Uterus (tissue), 4 donors: ENCODE measurements around the gene ARSG. TPM values are rescaled to one million over a fixed set of nuclear protein-coding genes. Genes with fewer than 3 reads are reported as not detected.
"Not testable (repeated sequence)": the region's sequence is repeated elsewhere in the genome, so short reads cannot be mapped to it uniquely, and the experiment has no call there.

Source experiments
- DNase-seq, 2 donors: peaks; one replicate each; pipeline ENCODE4 v3.0.0-alpha.2; 2019 to 2020
- H3K27ac ChIP-seq, 2 donors: fragments of 200-600 bp; sonication (generic); 1 replicate in 1 of 2; 2 replicates in 1 of 2; pipeline ENCODE4 v1.5.1; 2016 to 2018
- H3K27me3 ChIP-seq, 2 donors: fragments of 200-600 bp; sonication (generic); one replicate each; pipeline ENCODE4 v1.5.1; 2018 to 2019; ENCODE audit warnings: control low read depth in 1 of 2
- H3K36me3 ChIP-seq, 2 donors: fragments of 200-600 bp; sonication (generic); one replicate each; pipeline ENCODE4 v1.5.1; 2019; ENCODE audit warnings: control low read depth in 1 of 2
- H3K4me1 ChIP-seq, 2 donors: fragments of 200-600 bp; sonication (generic); one replicate each; pipeline ENCODE4 v1.5.1; 2018 to 2019; ENCODE audit warnings: control low read depth in 1 of 2
- H3K4me3 ChIP-seq, 2 donors: fragments of 200-600 bp; sonication (generic); 1 replicate in 1 of 2; 2 replicates in 1 of 2; pipeline ENCODE4 v1.5.1; 2018 to 2019; ENCODE audit warnings: mild to moderate bottlenecking in 1 of 2
- H3K9me3 ChIP-seq, 2 donors: fragments of 200-600 bp; sonication (generic); one replicate each; pipeline ENCODE4 v1.5.1; 2019; ENCODE audit warnings: control low read depth in 1 of 2
- CTCF ChIP-seq, 4 experiments: fragments of 200-600 bp in 2 of 4; fragments of 450-650 bp in 2 of 4; sonication (generic) in 2 of 4; IDR thresholded peaks; one replicate each; pipeline ENCODE4 v1.5.1; 2016 to 2019; ENCODE audit warnings: antibody characterized with exemption in 4 of 4, mild to moderate bottlenecking in 2 of 4, moderate library complexity in 1 of 4
- POLR2A ChIP-seq, 2 donors: fragments of 450-650 bp; IDR thresholded peaks; one replicate each; pipeline ENCODE4 v1.6.1; 2016; ENCODE audit warnings: antibody characterized with exemption in 2 of 2, mild to moderate bottlenecking in 1 of 2, moderate library complexity in 1 of 2
- intact Hi-C: fragments of 100-400 bp; cut with DNase I; formaldehyde crosslinking; loops from one replicate; pipeline ENCODE4 v1.15.1; 2023; ENCODE audit warnings: low total_unique reads
- total RNA-seq, 4 donors: library from RNA; depleted of rRNA in 3 of 4; stranded (reverse); fragments of >200 nt in 3 of 4; gene quantifications; one replicate each; pipeline versions ENCODE4 v1.1.0 to v1.2.4, GENCODE V29; 2014 to 2023
- donor health status: DM: yes; HTN: yes; CAD: no.

Gene ARSG
- total RNA-seq, 4 donors from 2014 or later: 0.59 to 6.4 (median 5.7) TPM

- DNase-seq: no peak
- Histone ChIP-seq H3K27me3 (no peaks in the 10 kb centered on the region), H3K27ac (no peak overlapping the region), H3K4me3 (no peak overlapping the region), H3K9me3 (no peaks in the 10 kb centered on the region), H3K36me3 (no peaks in the 10 kb centered on the region), H3K4me1 (peaks cover 0 to 6% of the 10 kb centered on the region in 2 donors)
- TF ChIP-seq POLR2A (IDR thresholded peaks at IDR 0.05): no peak
- no peak for TF ChIP-seq CTCF (IDR thresholded peaks at IDR 0.05)
- intact Hi-C loops: no loop called here
Observed at GRCh38 chr17:68403122-68403521, 111.8 kb downstream of the ARSG start.

- H3K4me1 ChIP-seq, H3K36me3 ChIP-seq, DNase-seq, intact Hi-C loops, H3K27me3 ChIP-seq, H3K4me3 ChIP-seq, H3K27ac ChIP-seq, H3K9me3 ChIP-seq: not testable (repeated sequence)
Observed at GRCh38 chr17:68403837-68404236, 112.5 kb downstream of the ARSG start.

- intact Hi-C loops, H3K4me3 ChIP-seq, H3K9me3 ChIP-seq, H3K27ac ChIP-seq, DNase-seq, H3K27me3 ChIP-seq, H3K36me3 ChIP-seq, H3K4me1 ChIP-seq: not testable (repeated sequence)
Observed at GRCh38 chr17:68407656-68408055, 116.4 kb downstream of the ARSG start.

- H3K9me3 ChIP-seq, H3K27me3 ChIP-seq, H3K36me3 ChIP-seq, H3K27ac ChIP-seq, H3K4me1 ChIP-seq, intact Hi-C loops: not testable (repeated sequence)
- peak overlapping the region; percentile 31 to 32 for H3K4me3 ChIP-seq
- peak in 1 of 2 donors; percentile 51 for DNase-seq
Observed at GRCh38 chr17:68413597-68414560, 122.6 kb downstream of the ARSG start.

- H3K4me3 ChIP-seq, DNase-seq, H3K9me3 ChIP-seq, H3K4me1 ChIP-seq, H3K27ac ChIP-seq, intact Hi-C loops, H3K27me3 ChIP-seq, H3K36me3 ChIP-seq: not testable (repeated sequence)
Observed at GRCh38 chr17:68414901-68415300, 123.6 kb downstream of the ARSG start.

GRCh38 chr17:68417317-68417716 is 126.0 kb downstream of the ARSG start:
- peaks cover 0 to 8% of the 10 kb centered on the region in 2 donors for H3K9me3 ChIP-seq
- no peak overlapping the region for H3K4me3 ChIP-seq
- H3K27ac ChIP-seq: no peak overlapping the region
- TF ChIP-seq CTCF (IDR thresholded peaks at IDR 0.05) (no peak), POLR2A (IDR thresholded peaks at IDR 0.05) (no peak)
- no peaks in the 10 kb centered on the region for H3K27me3 ChIP-seq
- no peaks in the 10 kb centered on the region for H3K36me3 ChIP-seq
- H3K4me1 ChIP-seq: no peaks in the 10 kb centered on the region
- intact Hi-C loops: no loop called here
- DNase-seq: no peak

- no peak for TF ChIP-seq POLR2A (IDR thresholded peaks at IDR 0.05)
- TF ChIP-seq CTCF (IDR thresholded peaks at IDR 0.05): no peak
Observed at GRCh38 chr17:68418876-68419275, 127.6 kb downstream of the ARSG start.

More at GRCh38 chr17:68418876-68419275, 127.6 kb downstream of the ARSG start:
- intact Hi-C loops: no loop called here
- no peak for DNase-seq
- Histone ChIP-seq H3K36me3 (no peaks in the 10 kb centered on the region), H3K27ac (no peak overlapping the region), H3K4me1 (no peaks in the 10 kb centered on the region), H3K27me3 (no peaks in the 10 kb centered on the region), H3K4me3 (no peak overlapping the region), H3K9me3 (peaks cover 0 to 8% of the 10 kb centered on the region in 2 donors)
